Measurements from ENCODE around the gene SOX11.

DNA sequence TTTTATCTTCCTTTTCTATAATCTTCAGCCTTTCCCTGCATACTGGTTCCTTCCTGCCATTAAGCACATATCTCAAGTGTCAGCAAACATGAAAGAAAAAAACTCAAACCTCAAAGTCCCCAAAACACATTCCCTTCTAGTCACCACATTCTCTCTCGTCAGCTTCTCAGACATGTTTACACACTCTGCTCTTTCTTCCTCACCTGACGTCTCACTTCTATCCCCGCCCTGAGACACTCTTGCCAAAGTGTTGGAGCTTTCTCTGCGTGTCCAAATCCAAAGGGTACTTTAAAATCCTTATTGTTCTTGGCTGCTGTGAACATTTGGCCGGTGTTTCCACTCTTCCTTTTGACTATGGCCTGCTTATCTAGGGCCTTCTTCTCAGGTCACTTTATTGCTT is 47.9 kb downstream of the SOX11 start:
- TF ChIP-seq EZH2phosphoT487 (conservative IDR thresholded peaks at IDR 0.05; ENCODE audit: low read length): no peak
- TF ChIP-seq, protein P1, sequence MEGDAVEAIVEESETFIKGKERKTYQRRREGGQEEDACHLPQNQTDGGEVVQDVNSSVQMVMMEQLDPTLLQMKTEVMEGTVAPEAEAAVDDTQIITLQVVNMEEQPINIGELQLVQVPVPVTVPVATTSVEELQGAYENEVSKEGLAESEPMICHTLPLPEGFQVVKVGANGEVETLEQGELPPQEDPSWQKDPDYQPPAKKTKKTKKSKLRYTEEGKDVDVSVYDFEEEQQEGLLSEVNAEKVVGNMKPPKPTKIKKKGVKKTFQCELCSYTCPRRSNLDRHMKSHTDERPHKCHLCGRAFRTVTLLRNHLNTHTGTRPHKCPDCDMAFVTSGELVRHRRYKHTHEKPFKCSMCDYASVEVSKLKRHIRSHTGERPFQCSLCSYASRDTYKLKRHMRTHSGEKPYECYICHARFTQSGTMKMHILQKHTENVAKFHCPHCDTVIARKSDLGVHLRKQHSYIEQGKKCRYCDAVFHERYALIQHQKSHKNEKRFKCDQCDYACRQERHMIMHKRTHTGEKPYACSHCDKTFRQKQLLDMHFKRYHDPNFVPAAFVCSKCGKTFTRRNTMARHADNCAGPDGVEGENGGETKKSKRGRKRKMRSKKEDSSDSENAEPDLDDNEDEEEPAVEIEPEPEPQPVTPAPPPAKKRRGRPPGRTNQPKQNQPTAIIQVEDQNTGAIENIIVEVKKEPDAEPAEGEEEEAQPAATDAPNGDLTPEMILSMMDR (IDR thresholded peaks at IDR 0.05; ENCODE audit: insufficient read depth, low read length, poor library complexity, severe bottlenecking): no peak
